Cardiac fibroblast (primary cell): Measurements from ENCODE around the gene IFT52.
A peak's percentile ranks its signal among the peaks of the same experiment; 100 is the strongest.

ENCODE experiments used
- DNase-seq, 2 donors: peaks; one replicate each; pipeline versions ENCODE4 v3.0.0 to v3.0.0-alpha.2; 2010; ENCODE audit warnings: low read depth in 2 of 2
- H3K4me3 ChIP-seq, 2 donors: replicated peaks in 1 of 2; 1 replicate in 1 of 2; 2 replicates in 1 of 2; pipeline ENCODE4 v1.5.1; 2011; ENCODE audit warnings: low read depth in 2 of 2, low read length in 2 of 2, mild to moderate bottlenecking in 2 of 2, moderate library complexity in 1 of 2
- TF ChIP-seq, protein P1 (sequence below): IDR thresholded peaks from one replicate; pipeline ENCODE4 v1.5.1; 2011; ENCODE audit warnings: low read depth, mild to moderate bottlenecking, low read length, inconsistent platforms

The IFT52 gene

DNA sequence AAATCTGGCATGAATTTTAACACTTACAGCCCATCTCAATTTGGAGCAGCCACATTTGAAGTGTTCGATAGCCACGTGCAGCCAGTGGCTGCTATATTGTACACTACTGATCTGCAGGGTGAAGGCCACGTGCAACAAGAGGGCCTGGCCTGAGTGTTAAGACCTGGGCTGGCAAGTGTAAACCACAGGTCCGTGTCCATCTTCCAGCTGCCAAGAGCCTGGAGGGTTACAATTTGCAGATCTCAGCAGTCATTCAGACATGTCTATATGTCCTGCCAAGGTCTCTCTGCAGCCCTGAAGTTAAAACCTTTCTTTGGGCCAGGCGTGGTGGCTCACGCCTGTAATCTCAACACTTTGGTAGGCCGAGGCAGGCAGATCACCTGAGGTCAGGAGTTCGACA, 17.8 kb upstream of the IFT52 start:
- no peak overlapping the region for H3K4me3 ChIP-seq
- TF ChIP-seq, protein P1, sequence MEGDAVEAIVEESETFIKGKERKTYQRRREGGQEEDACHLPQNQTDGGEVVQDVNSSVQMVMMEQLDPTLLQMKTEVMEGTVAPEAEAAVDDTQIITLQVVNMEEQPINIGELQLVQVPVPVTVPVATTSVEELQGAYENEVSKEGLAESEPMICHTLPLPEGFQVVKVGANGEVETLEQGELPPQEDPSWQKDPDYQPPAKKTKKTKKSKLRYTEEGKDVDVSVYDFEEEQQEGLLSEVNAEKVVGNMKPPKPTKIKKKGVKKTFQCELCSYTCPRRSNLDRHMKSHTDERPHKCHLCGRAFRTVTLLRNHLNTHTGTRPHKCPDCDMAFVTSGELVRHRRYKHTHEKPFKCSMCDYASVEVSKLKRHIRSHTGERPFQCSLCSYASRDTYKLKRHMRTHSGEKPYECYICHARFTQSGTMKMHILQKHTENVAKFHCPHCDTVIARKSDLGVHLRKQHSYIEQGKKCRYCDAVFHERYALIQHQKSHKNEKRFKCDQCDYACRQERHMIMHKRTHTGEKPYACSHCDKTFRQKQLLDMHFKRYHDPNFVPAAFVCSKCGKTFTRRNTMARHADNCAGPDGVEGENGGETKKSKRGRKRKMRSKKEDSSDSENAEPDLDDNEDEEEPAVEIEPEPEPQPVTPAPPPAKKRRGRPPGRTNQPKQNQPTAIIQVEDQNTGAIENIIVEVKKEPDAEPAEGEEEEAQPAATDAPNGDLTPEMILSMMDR: no peak
- no peak for DNase-seq

DNA sequence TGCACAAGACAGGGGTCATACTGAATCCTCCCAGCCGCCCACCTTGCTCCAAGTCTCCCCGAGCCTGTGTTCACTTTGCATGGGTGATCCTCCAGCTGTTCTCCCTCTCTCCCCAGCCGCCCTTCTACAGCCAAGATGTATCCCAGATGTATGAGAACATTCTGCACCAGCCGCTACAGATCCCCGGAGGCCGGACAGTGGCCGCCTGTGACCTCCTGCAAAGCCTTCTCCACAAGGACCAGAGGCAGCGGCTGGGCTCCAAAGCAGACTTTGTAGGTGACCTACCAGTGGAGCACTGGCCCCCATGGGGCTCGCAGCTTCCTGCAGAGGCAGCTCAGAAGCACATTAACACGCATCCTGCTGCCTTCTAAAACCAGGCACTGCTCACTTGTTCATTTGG, 14.6 kb upstream of the IFT52 start:
- H3K4me3 ChIP-seq: no peak overlapping the region
- TF ChIP-seq, protein P1: no peak
- DNase-seq: no peak

DNA sequence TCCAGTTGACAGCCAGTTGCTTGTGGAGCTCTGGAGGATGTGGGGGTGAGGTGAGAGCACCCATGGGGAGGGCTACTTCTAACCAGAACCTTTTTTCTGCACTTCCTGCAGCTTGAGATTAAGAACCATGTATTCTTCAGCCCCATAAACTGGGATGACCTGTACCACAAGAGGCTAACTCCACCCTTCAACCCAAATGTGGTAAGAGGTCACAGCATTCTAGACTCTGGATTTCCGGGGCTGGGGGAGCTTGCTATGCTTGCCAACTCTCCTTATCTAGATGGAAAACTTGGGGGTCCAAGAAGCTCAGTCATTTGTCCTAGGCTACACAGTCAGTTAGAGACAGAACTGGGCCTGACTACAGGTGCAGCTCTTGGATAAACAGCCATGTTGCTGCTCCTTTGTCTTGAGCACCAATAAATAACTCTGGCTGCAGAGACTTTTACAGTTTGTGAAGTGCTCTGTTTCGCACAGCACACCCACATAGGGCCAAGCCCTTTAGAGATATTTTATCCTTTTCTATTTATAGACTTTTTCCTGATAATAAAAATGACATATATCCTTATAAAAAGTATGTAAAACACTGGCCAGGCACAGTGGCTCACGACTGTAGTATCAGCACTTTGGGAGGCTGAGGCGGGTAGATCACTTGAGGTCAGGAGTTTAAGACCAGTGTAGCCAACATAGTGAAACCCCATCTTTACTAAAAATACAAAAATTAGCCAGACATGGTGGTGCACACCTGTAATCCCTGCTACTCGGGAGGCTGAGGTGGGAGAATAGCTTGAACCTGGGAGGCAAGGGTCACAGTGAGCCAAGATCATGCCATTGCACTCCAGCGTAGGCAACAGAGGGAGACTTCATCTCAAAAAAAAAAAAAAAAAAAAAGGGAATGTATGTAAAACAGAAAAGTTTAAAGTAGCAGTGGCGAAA, 10.6 kb upstream of the IFT52 start:
- TF ChIP-seq, protein P1: no peak
- DNase-seq: peak in 1 of 2 donors; percentile 43

DNA sequence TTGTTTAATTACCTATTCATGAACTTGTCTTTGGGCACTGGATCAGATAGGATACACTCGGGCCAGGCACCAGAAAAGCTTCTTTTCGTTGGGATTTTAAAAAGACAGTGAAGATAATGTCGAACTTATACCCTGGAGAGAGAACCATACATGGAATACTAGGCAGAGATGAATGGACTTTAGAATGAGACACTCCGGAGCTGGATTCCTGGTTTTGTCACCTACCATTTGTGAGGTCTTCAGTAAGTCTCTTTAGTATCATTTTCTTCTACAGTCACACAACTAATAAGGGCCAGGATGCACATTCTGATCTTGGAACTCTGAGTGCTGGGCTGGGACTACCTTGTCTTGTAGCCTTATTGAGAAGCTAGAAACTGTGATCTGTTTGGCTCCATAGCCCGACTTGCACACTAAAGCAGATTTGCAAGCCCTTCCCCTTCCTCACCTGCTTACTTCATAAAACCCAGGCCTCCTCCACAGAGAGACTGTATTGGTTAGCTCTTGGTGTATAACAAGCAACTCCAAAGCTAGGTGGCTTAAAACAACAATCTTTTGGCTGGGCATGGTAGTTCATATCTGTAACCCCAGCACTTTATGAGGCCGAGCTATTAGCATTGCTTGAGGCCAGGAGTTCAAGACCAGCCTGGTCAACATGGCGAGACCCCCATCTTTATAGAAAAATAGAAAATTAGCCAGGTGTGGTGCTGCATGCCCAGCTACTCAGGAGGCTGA, 7.4 kb upstream of the IFT52 start:
- no peak overlapping the region for H3K4me3 ChIP-seq
- TF ChIP-seq, protein P1: no peak
- no peak for DNase-seq

More for the DNA sequence above, 10.6 kb upstream of the IFT52 start:
- H3K4me3 ChIP-seq: no peak overlapping the region

DNA sequence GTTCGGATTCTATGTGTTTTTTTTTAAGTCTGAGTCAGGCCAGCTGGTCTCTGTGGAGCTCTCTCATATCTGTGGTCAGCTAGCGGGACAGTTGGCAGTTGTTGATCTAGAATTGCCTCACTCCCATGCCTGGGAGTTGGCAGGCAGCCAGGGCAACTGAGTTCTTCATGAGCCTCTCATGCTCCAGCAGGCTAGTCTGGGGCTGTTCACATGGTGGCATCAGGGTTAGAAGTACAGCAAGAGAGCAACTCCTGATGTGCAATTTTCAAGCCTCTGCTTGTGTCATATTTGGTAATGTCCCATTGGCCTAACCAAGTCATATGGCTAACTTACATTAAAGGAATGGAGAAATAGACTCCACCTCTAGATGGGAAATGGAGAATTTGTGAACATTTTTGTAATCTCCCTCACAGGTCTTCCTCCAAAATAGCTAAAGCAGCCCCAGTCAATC, 6.7 kb upstream of the IFT52 start:
- peak; percentile 98 to 99 for DNase-seq
- H3K4me3 ChIP-seq: no peak overlapping the region
- TF ChIP-seq, protein P1: no peak

DNA sequence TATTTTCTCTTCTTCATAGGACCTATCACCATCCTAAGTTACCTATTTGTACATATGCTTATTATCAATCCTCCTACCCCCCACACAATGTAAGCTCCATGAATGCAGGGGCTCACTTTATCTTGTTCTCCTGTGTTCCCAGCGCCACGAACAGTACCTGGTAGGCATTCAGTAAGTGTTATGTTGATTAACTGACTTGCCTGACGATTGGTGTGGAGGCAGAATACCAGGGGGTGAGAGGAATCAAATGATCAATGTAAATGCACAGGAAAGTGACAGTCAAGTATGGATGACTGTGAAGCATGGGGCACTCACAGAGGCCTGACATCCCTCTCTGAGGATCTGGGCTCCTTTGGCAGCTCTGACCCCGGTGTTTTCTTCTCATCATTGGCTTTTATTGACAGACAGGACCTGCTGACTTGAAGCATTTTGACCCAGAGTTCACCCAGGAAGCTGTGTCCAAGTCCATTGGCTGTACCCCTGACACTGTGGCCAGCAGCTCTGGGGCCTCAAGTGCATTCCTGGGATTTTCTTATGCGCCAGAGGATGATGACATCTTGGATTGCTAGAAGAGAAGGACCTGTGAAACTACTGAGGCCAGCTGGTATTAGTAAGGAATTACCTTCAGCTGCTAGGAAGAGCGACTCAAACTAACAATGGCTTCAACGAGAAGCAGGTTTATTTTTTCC, 6.1 kb upstream of the IFT52 start:
- peak; percentile 67 to 81 for DNase-seq
- TF ChIP-seq, protein P1: no peak
- H3K4me3 ChIP-seq: no peak overlapping the region
